ENCODE data around the gene GCLM. TPM values are rescaled to one million over a fixed set of nuclear protein-coding genes. Genes with fewer than 3 reads are reported as not detected.

The GCLM gene
- total and polyA plus RNA-seq, 2 of the 4 experiments (the other 2 are of a cell fraction): 15.5 to 20.1 TPM

DNA sequence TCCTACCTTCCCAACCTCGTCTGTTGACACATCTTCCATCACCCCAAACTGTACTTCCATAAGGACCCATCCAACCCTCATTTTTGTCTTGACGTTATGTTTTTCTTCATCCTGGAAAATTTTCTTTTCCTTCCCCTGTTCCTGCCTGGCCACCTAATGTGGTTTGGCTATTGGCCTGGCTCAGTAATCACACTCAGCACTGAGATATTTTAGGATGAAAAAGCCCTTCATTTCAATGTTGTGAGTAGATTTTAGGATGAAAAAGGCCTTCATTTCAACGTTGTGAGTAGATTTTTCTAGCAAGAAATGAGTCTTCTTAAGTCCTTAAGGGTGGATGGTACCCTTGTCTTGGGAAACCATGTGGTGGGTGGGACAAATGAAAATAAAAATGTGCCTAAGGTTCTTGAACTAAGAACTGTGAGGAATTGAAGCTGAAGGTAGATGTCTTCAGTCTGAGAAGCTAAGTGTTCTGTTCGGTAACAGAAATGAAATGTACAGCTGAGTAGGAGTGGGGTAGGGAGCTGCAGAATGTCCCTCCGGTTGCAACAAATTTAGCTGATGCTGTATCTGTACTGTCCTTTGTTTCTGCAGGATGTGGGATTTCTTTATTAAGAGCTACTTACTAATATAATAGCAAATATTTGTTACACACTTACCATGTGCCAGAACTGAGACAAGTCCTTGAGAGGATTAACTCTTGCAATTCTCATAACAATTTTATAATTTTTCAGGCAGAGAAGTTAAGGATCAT, 66.3 kb downstream of the GCLM start (continued):
- no peak for TF ChIP-seq MAFK (IDR thresholded peaks at IDR 0.05; ENCODE audit: low read depth, low read length)

DNA sequence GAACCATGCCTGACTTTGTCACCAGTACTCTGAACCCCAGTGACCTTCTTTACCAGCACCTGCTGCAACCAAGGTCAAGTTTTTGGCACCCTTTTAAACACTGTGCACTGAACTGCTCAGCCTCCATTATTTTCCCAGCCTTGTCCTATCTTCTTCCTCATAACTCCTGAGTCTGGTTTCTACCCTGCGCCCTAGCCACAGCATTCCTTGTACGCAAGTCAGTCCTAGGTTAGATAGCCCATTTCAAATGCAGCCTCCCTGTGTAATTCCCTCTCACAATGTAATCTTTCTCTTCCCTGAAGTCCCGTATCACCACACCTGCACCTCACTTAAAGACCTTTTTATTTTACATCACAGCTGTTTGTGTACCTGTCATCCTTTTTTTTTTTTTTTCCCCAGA, 67.5 kb downstream of the GCLM start:
- dilution Hi-C loops (cut with HindIII; ENCODE audit: low sequenced_read_pairs, unreplicated experiment) (no loop called here), intact Hi-C loops (cut with micrococcal nuclease) (no loop called here), in situ Hi-C loops (cut with MboI; ENCODE audit: low sequenced_read_pairs) (loop anchor here (5.0 kb wide), 1 partner anchor 394 kb away; the partner anchor contains the start of gene FNBP1L)
- ATAC-seq (ENCODE audit: low read depth) (no peak), DNase-seq (no peak)
- peaks cover 6% of the 10 kb centered on the region; the same call in 1 of the 2 replicates for H4K20me1 ChIP-seq (ENCODE audit: insufficient read depth, low read length)
- H3K14ac ChIP-seq (replicated peaks; ENCODE audit: low read depth, low read length): no peak overlapping the region
- H3K56ac ChIP-seq (ENCODE audit: extremely low read depth, insufficient read depth, low read length): no peak overlapping the region
- no peak overlapping the region for H3K23ac ChIP-seq (ENCODE audit: low read depth, low read length)
- peaks cover 10% of the 10 kb centered on the region; the same call in 1 of the 2 replicates for H3K9me1 ChIP-seq (ENCODE audit: insufficient read depth, low read length)
- no peak overlapping the region for H3K4ac ChIP-seq (ENCODE audit: low read depth, low read length)
- H3K9me3 ChIP-seq (ENCODE audit: control insufficient read depth, insufficient read depth, low read length): no peaks in the 10 kb centered on the region
- H2BK15ac ChIP-seq (ENCODE audit: low read depth, low read length): no peak overlapping the region
- H2BK120ac ChIP-seq (ENCODE audit: low read depth, low read length): no peak overlapping the region
- no peaks in the 10 kb centered on the region for H3K36me3 ChIP-seq (ENCODE audit: control insufficient read depth, insufficient read depth, low read length)
- no peak overlapping the region for H2AFZ ChIP-seq (replicated peaks; ENCODE audit: low read length, poor library complexity)
- no peak overlapping the region for H4K8ac ChIP-seq (ENCODE audit: low read depth in 2 of 2, low read length in 2 of 2)
- H4K5ac ChIP-seq (ENCODE audit: low read depth, low read length): no peak overlapping the region
- 100% methylated on average over 3 of the region's 3 CpGs; no CpG with 5 or more reads in 1 of the 2 experiments for WGBS, 2 experiments (ENCODE audit: extremely low coverage in 2 of 2, insufficient read length in 1 of 2)
- H3K79me1 ChIP-seq (ENCODE audit: low read depth in 1 of 2, low read length in 2 of 2): no peaks in the 10 kb centered on the region
- no peak overlapping the region for H3K27ac ChIP-seq (ENCODE audit: insufficient read depth, low read length)
- ChIA-PET POLR2A (ENCODE audit: unreplicated experiment) (no interaction called here), CTCF (interaction anchor here (0.7 kb wide), 1 partner anchor 37 kb away, joined by 7 read pairs; no protein-coding TSS in a partner anchor)
- no peak overlapping the region for H2AK9ac ChIP-seq (replicated peaks; ENCODE audit: low read depth, low read length, poor library complexity)
- no peak overlapping the region for H2BK20ac ChIP-seq (ENCODE audit: low read depth, low read length)
- no peak overlapping the region for H4K91ac ChIP-seq (ENCODE audit: insufficient read depth, low read depth, low read length)
- no peak overlapping the region for H2BK5ac ChIP-seq (ENCODE audit: low read depth, low read length, poor library complexity, severe bottlenecking)
- BruUV-seq (replicated peaks): no TSS peak
- H3K18ac ChIP-seq (ENCODE audit: low read depth, low read length): no peak overlapping the region
- no peak overlapping the region for H3K9ac ChIP-seq (ENCODE audit: low read depth, low read length)
- H2AK5ac ChIP-seq (ENCODE audit: low read depth, low read length): peak overlapping the region; percentile 43; the same call in 1 of the 2 replicates
- no peak overlapping the region for H3K4me2 ChIP-seq (ENCODE audit: low read depth, low read length)
- TF ChIP-seq CHD1 (IDR thresholded peaks at IDR 0.05; ENCODE audit: low read depth, low read length) (no peak), RFX5 (IDR thresholded peaks at IDR 0.05; ENCODE audit: low read depth, low read length) (no peak), FOS (IDR thresholded peaks at IDR 0.05; ENCODE audit: low read depth, low read length) (no peak), RCOR1 (IDR thresholded peaks at IDR 0.05; ENCODE audit: insufficient replicate concordance, low read length) (no peak), RAD21 (IDR thresholded peaks at IDR 0.05; ENCODE audit: low read length) (no peak), SMC3 (IDR thresholded peaks at IDR 0.05; ENCODE audit: low read depth, low read length) (no peak)
- H3K27me3 ChIP-seq (ENCODE audit: control insufficient read depth, insufficient read depth, low read length): no peaks in the 10 kb centered on the region
- peaks cover 6% of the 10 kb centered on the region for H3K4me1 ChIP-seq (ENCODE audit: control insufficient read depth, insufficient read depth, low read length)
- no peak overlapping the region for H3K4me3 ChIP-seq (ENCODE audit: insufficient read depth, low read depth, low read length)
